GM20000 (cell line): ENCODE results near the gene CEP44.

Experiments
- DNase-seq: peaks from one replicate; pipeline ENCODE4 v3.0.0; 2012; ENCODE audit warnings: low spot score
- CTCF ChIP-seq: IDR thresholded peaks from 2 replicates; pipeline ENCODE4 v1.5.1; 2012; ENCODE audit warnings: mild to moderate bottlenecking, control low read depth; ENCODE audit errors: extremely low read depth, missing control alignments

CEP44 gene

GRCh38 chr4:174283507-174284471, at the start of gene CEP44, which contains the start of gene FBXO8:
TSS of gene CEP44 (plus strand) at chr4:174283911. CDS start at chr4:174299122, 15,211 bp downstream.
TSS of gene FBXO8 (minus strand) at chr4:174283667. CDS start at chr4:174263092, 20,575 bp downstream.
- no peak for TF ChIP-seq CTCF
- peak; percentile 64 for DNase-seq

- DNase-seq, result no peak
- TF ChIP-seq CTCF, result no peak
These were observed 47.4 kb upstream of the CEP44 start for GRCh38 chr4:174236359-174236758.

GRCh38 chr4:174241162-174241561, 42.5 kb upstream of the CEP44 start:
- no peak for TF ChIP-seq CTCF
- DNase-seq, result no peak

GRCh38 chr4:174244441-174244840, 39.3 kb upstream of the CEP44 start:
- DNase-seq, result no peak
- TF ChIP-seq CTCF, result no peak

GRCh38 chr4:174245714-174246113, 38.0 kb upstream of the CEP44 start:
- no peak for TF ChIP-seq CTCF
- no peak for DNase-seq

- no peak for DNase-seq
- no peak for TF ChIP-seq CTCF
These were observed 35.3 kb upstream of the CEP44 start for GRCh38 chr4:174248407-174248806.

GRCh38 chr4:174252412-174252811, 31.3 kb upstream of the CEP44 start:
- DNase-seq, result no peak
- TF ChIP-seq CTCF, result no peak
